SK-MEL-5 (cell line): ENCODE measurements around the gene TGM1. TPM values are rescaled to one million over a fixed set of nuclear protein-coding genes. Genes with fewer than 3 reads are reported as not detected.

Experiments
- DNase-seq: peaks from one replicate; pipeline ENCODE4 v3.0.0-alpha.2; 2016; ENCODE audit warnings: low read depth, low spot score
- in situ Hi-C: cut with HindIII; loops from 2 replicates; pipeline ENCODE4 v1.10.0; 2016; ENCODE audit warnings: low sequenced_read_pairs, high pct_unique_total_duplicates, low pct_unique_long_range_greater_than_20kb
- total RNA-seq: library from RNA; depleted of rRNA; stranded (reverse); fragments of >200 nt; shearing (Covaris generic); gene quantifications from 2 replicates; pipeline ENCODE4 v1.2.3, GENCODE V29; 2014

TGM1 gene
- total RNA-seq, 1 experiment from 2014 or later, result 0.08 TPM

DNA sequence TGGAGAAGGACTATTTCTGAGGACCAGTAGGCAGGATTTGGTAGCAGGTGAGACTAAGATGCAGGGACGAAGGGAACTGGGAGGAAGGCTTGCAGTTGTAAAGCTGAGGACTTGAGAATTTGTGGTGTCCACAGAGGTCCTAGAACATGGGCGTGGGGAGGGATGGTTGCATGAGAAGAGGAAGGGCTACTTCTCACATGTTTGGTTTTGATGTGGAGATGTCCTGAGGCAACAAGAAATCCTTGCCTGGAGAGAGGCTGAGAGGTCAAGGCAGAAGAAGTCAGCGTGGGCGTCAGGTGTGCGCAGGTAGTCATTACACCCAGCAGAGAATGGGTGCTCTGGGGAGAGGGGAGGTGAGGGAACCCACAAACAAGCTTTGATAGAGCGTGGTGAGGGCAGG lies 14.1 kb upstream of the TGM1 start:
- in situ Hi-C loops, result no loop called here
- DNase-seq, result no peak

DNA sequence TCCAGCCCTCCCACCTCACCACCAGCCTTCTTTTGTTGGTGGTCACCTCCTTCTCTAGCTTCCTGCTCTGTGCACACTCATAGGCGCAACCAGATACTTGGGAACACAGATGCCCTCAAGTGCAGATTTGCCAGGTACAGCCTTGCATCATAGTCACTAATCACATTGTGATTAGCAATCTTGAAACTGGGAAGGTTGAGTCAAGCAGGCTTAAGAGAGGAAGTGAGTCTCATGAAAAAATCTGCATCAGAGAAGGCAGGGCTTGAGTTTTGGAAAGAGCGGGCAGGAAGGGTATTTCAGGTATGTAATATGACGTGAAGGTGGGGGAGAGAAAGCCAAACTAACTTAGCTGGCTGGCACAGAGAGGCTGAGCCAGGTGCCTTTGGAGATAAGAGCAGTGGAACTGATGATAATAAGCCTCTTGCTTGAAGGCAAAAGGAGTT lies 11.1 kb upstream of the TGM1 start:
- in situ Hi-C loops, result no loop called here
- no peak for DNase-seq

DNA sequence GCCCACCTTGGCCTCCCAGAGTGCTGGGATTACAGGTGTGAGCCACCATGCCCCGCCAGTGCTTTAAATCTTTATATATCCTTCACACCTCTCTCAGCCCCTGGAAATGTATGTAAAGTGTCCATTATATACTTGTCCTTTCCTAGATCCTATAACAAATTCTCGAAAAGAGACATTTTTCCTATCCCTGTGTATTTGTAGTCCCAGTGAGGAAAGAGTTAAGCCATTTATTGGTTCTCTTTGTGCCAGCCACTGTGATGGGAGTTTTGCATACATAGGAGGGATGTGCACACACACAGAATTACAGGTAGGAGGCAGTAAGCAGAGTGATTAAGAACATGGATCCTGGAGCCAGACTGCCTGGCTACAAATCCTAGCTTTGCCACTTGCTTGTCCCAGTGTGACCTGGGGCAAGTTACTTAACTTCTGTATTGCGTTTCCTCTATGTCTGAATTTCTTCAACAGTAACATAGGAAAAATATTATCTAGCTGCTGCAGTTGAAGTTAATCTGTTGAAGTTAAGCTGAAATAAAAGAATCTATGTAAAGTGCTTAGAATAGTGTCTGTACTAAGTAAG lies 10.5 kb upstream of the TGM1 start:
- DNase-seq, result peak; percentile 14
- in situ Hi-C loops, result no loop called here

DNA sequence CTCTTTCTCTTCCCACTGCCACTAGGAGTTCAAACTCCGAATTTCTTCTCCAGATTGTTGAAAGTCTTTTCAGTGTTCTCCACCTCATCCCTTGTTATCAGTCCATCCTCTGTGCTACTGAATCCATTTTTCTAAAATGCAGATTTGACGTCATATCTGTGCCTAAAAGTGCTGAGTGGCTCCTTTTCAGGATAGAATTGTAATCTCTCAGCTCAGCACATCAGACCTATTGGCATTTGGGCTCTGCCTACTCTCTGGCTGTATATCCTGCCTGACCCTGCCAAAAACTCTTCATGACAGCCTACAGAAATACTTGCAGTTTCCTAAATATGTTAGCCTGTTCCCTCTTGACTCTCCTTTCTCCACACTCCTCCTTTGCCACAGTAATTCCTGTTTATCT lies 9.5 kb upstream of the TGM1 start:
- in situ Hi-C loops, result no loop called here
- DNase-seq, result no peak

DNA sequence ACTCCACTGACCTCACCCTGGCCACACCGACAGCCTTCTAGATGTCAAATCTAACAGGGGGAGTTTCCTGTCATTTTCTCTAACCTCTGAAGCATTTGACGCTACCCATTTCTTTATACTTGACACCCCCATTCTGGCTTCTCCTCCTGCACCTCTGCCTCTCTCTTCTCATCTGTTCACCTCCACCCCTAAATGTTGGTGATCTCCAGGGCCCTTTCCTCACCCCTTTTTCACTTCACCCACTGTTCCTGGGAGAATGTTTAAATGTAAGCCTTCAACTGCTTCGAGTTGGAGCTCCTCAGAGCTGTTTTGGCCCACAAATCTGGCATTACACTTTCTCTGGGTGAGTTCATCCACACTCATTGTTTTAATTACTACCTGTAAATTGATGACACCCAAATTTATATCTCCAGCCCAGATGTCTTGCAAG lies 8.9 kb upstream of the TGM1 start:
- DNase-seq, result no peak
- in situ Hi-C loops, result no loop called here

DNA sequence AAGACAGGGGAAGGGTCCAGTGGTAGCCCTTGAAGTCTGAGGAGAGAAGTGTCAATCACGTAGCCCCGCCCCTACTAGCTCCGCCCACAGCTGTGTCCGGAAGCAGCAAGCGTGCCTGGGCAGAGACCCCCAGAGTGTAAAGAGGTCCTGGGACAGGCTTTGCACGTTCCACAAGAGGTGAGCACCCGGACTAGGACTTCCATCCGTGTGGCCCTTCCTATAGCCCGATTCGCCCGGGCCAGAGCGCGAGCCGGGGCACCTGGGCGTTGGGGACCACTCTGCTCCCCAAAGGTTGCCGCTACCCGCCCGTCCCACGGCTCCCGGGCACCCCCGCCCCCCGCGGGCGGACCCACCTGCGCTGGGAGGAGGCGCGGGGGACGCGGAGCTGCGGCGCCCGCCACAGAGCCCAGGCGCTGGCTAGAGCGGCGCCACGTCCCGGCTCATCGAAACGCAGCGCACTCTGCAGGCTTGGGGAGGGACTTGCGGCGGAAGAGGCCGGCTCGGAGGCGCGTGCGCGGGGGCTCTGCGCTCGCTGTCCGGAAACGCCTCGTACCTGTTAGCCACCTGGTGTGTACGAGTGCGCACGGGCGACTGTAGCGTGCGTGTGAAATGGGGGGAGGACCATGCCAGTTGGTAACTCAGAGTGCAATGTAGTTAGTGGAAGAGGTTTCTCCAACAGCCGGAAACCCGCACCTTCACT lies 8.3 kb upstream of the TGM1 start, which contains the start of gene RABGGTA:
RABGGTA (minus strand) TSS at position 464 of the 700 bp plus-strand sequence. CDS start 482 bp downstream, outside the sequence.
- DNase-seq, result peak; percentile 82
- in situ Hi-C loops, result no loop called here

DNA sequence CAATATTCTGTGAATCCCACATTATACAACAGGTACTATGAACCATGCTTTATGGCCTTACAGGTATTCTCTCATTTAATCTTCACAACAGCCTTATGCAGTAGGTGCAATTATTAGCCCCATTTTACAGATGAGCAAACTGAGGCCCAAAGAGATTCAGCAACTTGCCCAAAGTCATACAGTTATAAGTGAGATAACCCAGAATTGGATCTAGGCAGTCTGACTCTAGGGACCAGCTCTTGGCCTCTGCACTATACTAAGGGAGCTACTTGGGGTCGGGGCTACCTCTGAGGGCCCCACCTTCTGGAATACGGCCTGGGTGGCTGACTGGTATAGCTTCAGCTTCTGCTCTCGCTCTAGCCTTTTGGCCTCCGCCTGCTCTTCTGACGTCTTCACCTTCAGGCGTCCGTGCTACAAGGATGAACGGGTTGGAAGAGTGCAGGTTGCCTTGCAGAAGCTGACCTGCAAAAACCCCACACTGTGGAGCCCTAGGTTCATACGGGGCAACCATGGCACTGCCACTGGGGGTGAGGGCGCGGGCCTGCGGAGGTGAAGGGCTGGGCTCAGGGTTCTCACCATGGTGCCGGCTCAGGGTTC lies 7.7 kb upstream of the TGM1 start:
- in situ Hi-C loops, result no loop called here
- DNase-seq, result no peak

DNA sequence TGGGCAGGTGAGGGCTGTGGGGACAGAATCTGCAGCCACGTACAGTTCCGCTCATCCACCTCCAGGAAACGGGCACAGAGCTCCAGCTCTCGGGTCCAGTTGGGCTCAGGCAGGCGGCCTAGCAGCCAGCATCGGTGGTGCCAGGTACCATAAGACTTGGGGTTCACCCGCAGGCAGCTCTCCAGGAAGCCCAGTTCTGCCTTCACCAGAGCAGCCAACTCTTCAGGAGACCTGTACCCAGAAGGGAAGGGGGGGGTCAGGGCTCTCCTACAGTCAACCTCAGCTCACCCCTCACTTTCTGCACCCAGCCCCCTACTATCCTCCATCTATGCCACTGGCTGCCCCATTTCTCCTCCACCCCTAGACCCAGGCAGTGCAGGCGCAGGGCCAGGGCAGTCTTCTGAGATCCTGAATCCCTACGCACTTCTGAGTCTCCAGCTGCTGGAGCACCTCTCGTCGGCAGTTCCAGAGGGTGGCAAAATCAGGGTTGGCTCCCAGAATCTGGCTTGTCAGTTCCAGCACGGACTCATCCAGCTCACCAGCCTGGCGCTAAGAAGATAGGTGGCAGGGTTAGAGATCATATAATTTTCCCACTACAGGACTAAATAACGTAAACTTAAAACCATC lies 7.0 kb upstream of the TGM1 start:
- in situ Hi-C loops, result no loop called here
- DNase-seq, result no peak

DNA sequence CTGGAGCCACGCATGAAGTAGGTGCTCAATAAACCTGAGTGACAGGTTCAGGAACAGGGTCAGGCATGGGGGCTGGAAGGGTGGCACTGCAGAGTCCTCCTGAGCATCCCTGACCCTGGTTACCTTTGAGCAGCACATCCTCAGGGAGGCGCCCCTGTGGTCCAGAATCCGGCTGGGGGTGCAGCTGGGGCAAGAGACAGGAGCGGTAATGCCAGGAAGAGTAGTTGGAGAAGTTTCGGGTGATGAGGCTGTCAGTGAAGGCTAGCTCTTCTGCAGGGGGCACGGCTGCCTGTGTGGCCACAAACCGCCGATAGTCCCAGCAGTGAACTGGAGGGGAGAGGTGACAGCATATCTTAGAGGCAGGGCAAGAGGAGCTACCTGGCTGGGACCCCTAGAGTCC lies 6.4 kb upstream of the TGM1 start:
- in situ Hi-C loops, result no loop called here
- no peak for DNase-seq

DNA sequence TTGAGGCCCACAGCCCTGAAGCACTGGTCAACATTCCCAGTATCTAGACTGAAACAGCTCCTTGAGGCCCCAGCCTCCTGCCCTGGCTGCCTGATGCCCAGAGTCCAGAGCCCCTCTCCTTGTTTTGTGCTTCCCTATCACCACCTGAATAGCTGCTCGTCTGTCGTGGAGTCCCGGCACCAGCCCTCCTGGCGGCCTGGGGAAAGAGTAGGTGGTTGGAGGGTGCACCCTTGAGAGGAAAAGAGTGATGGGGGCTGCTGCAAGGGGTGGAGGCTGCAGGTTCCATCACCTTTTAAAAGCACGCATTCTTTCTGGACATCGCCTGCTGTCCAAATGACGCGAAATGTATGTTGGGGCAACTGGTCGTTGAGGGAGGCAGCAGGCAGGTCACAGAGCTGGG lies 5.2 kb upstream of the TGM1 start:
- no peak for DNase-seq
- in situ Hi-C loops, result no loop called here

DNA sequence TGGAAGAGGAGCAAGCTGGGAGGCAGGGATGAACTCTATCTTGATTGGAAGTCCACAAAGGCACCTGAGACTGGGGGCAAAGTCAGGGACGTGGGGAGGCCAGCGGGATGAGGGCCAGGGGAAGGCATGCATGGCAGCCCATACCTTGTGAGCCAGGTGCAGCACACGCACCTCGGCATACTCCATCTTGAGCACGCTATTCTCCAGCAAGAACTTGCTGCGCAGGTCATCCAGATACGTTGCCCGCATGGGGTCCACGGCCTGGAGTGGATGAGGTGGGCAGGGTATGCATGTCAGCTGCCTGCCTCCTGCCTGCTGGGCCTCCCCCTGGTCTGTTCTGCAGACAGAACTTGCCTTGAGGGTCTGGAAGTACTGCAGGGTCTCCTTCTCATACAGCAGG lies 4.5 kb upstream of the TGM1 start:
- in situ Hi-C loops, result no loop called here
- DNase-seq, result no peak

DNA sequence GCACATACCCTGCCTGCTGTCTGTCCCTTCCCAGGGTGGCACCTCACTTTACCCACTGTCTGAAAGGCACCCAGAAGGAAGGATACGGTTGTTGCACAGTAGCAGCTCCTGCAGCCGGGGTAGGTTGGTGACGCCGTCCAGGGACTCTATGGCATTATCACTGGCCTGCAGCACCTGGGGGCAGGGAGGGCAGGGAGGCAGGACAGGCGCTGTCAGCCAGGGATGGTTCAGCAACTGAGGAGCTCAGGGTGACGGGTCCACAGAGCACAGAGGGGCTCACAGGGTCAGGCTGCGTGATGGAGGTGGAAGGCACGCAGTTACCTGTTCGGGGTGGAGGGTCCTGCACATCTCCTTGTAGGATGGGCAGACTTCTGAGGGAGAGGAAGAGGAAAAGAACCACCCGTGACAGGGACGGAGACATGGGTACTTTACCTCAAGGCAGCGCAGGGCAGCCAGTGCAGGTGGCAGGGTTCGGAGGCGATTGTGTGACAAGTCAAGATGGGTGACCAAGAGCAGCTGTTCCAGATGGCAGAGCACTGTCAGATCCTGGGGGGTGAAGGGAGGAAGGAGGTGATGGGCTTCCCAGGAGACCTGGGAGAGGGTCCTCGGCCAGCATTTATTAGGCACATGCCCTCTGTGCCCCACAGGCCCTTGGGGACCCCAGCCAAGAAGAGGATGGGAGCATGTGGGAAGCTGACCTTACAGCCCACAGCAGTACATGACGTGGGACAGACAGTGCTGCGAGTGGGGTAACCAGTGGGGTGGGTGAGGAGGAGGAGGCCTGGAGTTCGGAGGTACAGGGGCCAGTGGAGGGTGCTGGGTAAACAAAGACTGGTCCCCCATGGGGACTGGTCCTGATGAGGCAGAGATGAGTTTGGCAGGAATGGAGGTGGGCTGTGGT lies 3.6 kb upstream of the TGM1 start:
- in situ Hi-C loops, result no loop called here
- no peak for DNase-seq

DNA sequence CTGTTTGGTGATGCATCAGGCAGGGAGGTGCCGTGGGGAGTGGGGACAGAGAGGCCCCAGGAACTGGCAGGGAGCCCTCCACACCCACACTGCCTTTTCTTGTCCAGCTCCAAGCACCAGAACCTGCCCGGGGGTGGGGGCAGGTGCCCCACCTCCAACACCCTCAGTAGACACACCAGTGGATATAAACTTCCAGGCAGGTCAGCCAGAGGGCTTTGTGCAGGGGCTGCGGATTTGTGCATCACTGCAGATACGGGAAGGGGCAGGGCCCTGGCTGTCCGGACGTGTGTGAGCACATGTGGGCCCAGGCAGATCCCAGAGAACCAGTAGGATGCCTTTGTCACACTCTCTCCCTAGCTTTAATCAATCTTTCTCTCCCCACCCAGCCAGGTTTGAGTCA lies 1.3 kb upstream of the TGM1 start:
- DNase-seq, result no peak
- in situ Hi-C loops, result no loop called here

DNA sequence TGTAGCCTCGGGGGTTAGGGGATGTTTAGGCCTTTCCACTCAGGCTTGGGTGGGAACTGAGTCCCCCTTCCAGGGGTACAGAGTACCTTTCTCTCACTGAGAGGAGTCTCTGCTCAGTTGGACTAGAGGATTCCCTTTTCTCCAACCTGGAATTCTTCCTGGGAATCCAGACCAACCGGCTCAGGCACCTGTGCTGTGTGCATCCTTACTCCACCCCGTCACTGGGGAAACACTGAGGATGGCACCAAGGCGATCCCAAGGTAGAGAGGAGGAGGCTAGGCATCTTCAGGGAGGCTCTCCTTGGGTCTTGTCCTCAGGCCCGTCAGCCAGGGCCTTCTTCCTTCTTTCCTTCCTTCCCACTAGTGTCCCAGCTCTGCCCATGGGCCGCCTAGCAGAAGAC lies 871 bp upstream of the TGM1 start:
- in situ Hi-C loops, result no loop called here
- DNase-seq, result no peak

DNA sequence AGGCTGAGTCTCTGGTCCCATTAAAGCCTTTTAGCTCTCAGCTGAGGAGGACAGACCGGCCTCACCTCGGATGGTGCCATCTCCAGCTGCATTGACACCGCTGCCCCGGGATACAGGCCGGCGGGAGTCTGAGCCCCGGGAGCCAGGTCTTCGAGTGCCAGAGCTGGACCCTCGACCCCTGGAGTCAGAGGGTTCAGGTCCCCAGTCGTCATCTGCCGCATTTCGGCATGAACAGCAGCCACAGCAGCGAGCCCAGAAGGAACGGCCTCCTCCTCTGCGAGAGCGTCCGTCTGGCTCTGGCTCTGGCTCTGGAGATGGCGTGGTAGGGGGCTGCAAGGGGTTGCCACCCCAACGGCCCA lies 1.0 kb downstream of the TGM1 start:
- in situ Hi-C loops, result no loop called here
- no peak for DNase-seq

DNA sequence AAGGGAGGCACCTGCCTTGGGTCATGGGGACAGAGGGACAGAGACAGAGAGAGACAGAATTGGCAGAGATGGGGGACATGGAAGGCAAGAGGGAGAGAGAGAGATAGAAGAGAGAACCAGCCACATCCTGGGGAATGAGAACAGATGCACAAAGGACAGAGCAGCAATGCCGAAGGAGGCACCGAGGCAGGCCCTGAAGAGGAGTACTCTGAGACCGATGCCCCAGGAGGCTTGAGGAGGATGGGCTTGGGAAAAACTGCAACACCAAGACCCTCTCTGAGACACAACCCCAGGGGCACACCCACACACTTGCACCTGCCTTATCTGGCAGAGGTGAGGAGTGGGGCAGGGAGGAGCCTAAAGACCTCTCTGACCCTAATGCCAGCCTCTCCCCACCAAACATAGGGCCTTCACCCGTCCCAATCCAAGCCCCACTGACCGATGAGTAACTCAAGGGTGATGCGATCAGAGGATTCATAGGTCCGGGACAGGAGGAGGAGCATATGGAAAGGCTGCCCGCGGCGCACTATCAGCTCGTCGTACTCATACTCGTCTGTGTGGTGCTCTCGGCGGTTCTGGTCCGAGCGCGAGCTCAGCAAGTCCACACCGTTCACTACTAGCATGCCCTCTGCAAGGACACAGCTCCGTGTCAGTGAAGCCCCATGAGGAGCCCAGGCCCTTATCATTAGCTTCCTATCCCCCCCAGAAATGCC lies 1.6 kb downstream of the TGM1 start:
- in situ Hi-C loops, result no loop called here
- DNase-seq, result no peak

DNA sequence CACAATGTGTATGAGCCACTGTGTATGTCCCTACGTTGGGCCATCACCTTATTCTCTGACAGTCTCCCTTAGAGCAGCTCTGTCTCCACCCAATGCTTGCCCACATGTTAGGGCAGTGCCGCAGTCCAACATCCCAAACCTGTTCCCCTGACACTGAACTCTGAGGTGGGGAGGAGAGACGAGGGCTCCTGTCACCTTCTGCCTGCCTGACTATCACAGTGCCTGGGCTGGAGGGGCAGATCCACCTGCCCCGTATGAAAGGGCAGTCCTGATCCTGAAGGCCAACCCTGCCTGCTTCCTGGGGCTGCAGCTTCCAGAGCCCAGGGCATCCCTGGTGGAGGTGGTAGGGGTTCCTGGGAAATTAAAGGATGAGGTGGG lies 2.2 kb downstream of the TGM1 start:
- DNase-seq, result no peak
- in situ Hi-C loops, result no loop called here
